Mammary epithelial cell (primary cell): ENCODE results near the gene NEDD8.

Experiments used
- CTCF ChIP-seq, 2 donors: IDR thresholded peaks in 1 of 2; conservative IDR thresholded peaks in 1 of 2; 2 replicates each; pipeline ENCODE4 v1.5.1; 2011 to 2012; ENCODE audit warnings: inconsistent platforms in 2 of 2, low read length in 2 of 2, mild to moderate bottlenecking in 2 of 2, control low read depth in 1 of 2, low read depth in 1 of 2; ENCODE audit not compliant: insufficient read depth in 1 of 2; ENCODE audit errors: extremely low read depth in 1 of 2
- EZH2 ChIP-seq: IDR thresholded peaks from 2 replicates; pipeline ENCODE4 v1.6.1; 2012; ENCODE audit warnings: low read length, inconsistent platforms, borderline replicate concordance

- TF ChIP-seq CTCF (conservative IDR thresholded peaks at IDR 0.05 in 1 of 2, IDR thresholded peaks at IDR 0.05 in 1 of 2; ENCODE audit: extremely low read depth in 1 of 2, insufficient read depth in 1 of 2, low read depth in 1 of 2, low read length in 2 of 2), result no peak
- TF ChIP-seq EZH2, result no peak
Observed at GRCh38 chr14:24240110-24240918, 8.1 kb upstream of the NEDD8 start.
